Measurements from ENCODE around the gene NT5C.
"Not testable (repeated sequence)": the region's sequence is repeated elsewhere in the genome, so short reads cannot be mapped to it uniquely, and the experiment has no call there.

The NT5C gene

DNA sequence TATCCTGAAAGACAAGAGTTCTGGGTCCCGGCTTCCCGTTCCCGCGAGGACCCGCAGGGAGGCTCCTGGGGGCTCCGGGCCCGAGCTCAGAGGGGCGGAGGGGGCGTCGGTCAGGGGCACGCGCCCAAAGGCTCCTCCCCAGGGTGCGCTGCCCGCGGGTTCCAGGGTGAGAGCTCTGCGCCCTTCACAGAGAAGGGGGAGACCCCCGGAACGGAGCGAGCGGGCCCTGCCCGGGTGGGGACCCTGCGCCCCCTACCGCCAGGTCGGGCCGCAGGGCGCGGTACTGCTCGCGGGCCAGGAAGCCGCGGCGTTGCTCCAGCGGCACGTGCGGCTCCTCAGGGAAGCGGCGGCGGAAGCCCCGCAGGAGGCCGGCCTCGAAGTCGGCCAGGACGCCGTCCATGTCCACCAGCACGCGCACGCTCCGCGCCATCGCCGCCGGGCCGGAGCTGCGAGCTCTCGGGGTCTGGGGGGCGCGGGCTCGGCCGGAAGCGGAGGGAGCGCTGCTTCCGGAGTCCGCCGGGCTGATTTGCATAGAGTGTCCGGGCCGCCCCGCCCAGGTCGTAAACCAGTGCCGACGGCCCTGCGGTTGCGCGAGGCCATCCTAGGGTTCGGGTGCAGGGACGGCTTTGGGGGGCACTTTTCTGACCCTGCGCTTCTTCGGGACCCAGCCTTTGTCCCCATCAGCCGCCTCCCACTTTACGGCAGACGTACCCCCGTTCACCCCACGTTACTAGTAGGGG is at the start of gene NT5C:
Gene NT5C (minus strand): TSS at position 465 of the 740 bp plus-strand sequence. CDS start 35 bp downstream, at position 430.
- peak; percentile 86 for DNase-seq (ENCODE audit: low spot score)

GRCh38 chr17:75181110-75181509 is 49.6 kb upstream of the NT5C start:
- no peak for DNase-seq (ENCODE audit: low spot score)

- DNase-seq (ENCODE audit: low spot score): no peak
These were observed 46.9 kb upstream of the NT5C start for GRCh38 chr17:75178453-75178852.

GRCh38 chr17:75176625-75177024 is 45.1 kb upstream of the NT5C start:
- DNase-seq (ENCODE audit: low spot score): no peak

DNA sequence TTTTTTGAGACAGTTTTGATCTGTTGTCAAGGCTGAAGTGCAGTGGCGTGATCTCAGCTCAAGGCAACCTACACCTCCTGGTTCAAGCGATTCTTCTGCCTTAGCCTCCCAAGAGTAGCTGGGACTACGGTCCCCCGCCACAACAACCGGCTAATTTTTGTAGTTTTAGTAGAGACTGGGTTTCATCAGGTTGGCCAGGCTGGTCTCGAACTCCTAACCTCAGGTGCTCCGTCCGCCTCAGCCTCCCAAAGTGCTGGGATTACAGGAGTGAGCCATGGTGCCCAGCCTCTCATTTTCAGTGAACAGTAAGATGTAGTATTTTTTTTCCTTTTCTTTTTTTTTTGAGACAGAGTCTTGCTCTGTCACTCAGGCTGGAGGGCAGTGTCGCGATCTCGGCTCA is 43.5 kb upstream of the NT5C start:
- no peak for DNase-seq (ENCODE audit: low spot score)

DNA sequence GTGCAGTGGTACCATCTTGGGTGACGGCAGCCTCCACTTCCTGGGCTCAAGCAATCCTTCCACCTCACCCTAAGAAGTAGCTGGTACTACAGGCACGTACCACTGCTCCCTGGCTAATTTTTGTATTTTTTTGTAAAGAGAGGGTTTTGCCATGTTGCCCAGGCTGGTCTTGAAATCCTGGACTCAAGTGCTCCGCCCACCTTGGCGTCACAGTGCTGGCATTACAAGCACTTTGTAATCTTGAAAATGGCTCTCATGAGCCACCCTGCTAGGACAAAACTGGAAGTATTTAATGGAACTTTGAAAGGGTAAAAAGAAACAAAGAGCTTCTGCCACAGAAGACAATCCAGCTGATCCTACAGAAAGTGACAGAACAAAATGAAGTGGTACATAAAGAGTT is 42.0 kb upstream of the NT5C start:
- DNase-seq (ENCODE audit: low spot score): no peak

DNA sequence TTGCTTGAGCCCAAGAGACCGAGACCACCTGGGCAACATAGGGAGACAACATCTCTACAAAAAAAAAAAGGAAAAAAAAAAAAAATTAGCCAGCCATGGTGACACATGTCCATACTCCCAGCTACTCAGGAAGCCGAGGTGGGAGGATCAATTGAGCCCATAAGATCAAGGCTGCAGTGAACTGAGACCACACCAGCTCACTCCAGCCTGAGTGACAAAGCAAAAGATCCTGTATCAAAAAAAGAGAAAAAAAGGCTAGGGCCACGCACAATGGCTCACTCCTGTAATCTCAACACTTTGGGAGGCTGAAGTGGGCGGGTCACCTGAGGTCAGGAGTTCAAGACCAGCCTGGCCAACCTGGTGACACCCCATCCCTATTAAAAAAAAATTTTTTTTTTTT is 37.5 kb upstream of the NT5C start:
- DNase-seq (ENCODE audit: low spot score): no peak

DNA sequence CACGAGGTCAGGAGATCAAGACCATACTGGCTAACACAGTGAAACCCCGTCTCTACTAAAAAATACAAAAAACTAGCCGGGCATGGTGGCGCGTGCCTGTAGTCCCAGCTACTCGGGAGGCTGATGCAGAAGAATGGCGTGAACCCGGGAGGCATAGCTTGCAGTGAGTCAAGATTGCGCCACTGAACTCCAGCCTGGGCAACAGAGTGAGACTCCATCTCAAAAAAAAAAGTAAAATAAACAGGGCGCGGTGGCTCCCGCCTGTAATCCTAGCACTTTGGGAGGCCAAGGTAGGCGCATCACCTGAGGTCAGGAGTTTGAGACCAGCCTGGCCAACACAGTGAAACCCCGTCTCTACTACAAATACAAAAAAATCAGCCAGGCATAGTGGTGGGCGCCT is 33.1 kb upstream of the NT5C start:
- not testable (repeated sequence) for DNase-seq (ENCODE audit: low spot score)

DNA sequence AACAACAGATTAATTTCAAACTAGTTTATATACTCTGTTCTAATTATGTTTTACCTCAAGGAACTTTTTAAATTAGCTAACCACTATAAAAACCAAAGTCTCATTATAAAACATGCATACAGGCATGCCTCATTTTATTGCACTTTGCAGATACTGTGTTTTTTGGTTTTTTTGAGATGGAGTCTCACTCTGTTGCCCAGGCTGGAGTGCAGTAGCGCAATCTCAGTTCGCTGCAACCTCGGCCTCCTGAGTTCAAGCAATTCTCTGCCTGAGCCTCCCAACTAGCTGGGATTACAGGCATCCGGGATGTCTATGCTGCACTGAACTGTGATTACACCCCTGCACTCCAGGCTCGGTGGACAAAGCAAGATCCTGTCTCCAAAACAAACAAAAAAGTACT is 31.5 kb upstream of the NT5C start:
- no peak for DNase-seq (ENCODE audit: low spot score)

- no peak for DNase-seq (ENCODE audit: low spot score)
These were observed 28.7 kb upstream of the NT5C start for GRCh38 chr17:75160211-75160610.

DNA sequence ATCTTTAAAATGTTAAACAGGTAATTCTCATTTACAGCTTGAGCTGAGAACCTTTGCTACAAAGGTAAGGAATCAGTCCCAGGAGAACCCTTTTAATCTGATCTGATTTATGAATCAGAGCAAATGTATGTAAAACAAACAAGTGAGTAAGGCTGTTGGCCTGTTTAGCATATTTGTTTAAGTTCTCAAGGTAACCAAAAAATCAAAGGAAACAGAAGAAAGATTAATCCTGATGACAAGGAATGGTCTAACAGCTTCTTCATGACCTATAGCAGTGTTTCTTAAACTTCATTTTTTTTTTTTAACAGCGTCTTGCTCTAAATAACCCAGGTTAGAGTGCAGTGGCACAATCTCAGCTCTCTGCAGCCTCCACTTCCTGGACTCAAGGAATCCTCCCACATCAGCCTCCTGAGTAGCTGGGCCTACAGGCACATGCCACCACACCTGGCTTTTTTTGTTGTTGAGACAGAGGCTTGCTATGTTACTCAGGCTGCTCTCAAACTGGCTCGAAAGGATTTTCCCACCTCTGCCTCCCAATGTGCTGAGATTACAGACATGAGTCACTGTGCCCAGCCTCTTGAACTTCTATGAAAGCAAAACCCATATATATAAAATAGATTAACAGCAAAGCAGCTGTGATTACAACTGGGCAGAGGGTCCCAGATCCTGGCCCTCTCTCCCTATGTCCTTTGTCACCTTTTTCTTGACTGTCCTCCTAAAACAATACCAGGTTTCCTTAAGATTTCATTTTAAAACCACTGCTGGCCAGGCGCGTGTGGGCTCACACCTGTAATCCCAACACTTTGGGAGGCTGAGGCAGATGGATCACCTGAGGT is 27.9 kb upstream of the NT5C start:
- DNase-seq (ENCODE audit: low spot score): peak; percentile 47

GRCh38 chr17:75158480-75158879 is 26.9 kb upstream of the NT5C start:
- not testable (repeated sequence) for DNase-seq (ENCODE audit: low spot score)

- no peak for DNase-seq (ENCODE audit: low spot score)
These were observed 23.7 kb upstream of the NT5C start for GRCh38 chr17:75155191-75155601.

DNA sequence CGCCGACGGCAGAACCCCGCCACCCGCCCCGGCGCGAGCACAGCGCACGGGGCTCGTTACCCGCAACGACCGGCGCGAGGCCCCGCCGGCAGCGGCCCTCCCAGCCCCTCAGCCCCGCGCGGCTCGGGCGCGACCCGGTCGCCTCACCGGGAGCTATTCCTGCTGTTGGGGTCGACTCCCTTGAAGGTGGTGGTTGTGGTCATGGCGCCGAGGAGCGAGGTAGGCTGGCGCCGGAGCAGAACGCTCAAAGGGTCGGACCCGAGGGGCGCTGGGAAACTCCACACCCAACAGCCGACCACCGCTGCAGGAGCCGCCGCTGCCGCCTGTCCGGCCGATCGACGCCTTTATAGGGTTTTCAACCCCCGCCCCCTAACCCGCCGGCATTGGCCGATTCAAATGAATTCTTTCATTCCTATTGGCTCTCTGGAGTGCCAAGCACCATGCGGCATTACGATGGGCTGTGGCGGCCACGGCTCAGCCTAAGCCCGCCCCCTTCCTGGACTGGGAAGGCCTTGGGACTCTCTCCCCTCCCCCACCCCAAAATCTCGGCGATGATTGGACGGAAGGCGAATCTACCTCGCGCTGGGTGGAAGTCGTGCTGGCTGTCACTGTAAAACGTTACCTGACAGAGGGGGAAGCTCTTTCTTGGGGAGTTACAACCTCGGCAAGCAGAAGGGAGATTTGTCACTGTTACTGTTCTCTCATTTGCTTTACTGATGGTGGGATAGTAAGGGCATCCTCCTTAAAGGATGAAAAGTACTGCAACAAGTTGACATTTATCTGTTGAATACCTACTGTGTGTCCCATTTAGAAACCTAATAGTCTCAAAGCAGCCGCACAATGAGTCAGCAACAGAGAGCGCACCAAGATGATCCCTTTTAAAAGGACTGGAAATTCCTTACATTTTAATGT is 22.9 kb upstream of the NT5C start, which contains the start of gene JPT1:
Gene JPT1 (minus strand): TSS at position 318 of the 912 bp plus-strand sequence. CDS start 115 bp downstream, at position 203.
- peak; percentile 98 for DNase-seq (ENCODE audit: low spot score)

DNA sequence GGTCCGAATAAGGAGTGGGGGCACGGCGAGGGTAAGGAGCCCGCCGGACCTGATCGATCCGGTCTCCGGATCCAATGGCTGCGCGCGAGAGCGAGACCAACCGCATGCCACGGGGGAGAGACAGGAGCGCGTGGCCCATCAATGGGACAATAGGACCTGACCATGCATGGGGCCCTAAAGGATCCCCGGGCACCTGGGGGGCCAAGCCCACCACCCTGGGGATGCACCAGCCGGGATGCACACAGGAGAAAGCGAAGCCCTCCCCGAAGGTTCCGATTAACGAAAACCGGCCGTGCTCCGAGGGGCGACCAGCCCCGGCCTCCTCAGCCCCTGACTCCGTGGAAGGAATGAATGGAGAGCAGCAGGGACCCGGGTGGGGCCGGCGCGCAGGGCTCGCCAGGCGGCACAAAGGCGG is 22.2 kb upstream of the NT5C start:
- DNase-seq (ENCODE audit: low spot score): no peak

GRCh38 chr17:75152922-75153779 is 21.6 kb upstream of the NT5C start:
- peak; percentile 59 for DNase-seq (ENCODE audit: low spot score)

DNA sequence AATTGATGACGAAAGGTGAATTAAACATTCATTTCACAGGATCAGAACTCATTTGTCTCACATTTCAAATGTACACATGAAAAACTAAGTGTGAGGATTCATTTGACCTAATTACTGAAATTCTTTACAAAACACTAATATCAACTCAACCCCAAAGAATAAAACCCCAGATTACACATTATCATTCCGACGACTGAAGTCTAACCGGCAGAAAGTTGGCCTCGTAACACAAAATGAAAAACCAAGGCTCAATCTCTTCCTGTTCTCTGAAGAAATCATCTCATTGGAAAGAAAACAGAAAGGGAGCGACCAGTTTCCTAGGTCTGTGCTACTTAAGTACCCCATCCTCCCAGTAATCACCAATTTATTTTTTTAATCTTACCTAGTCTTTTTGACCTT is 21.0 kb upstream of the NT5C start:
- DNase-seq (ENCODE audit: low spot score): no peak

GRCh38 chr17:75151930-75152329 is 20.4 kb upstream of the NT5C start:
- DNase-seq (ENCODE audit: low spot score): no peak

DNA sequence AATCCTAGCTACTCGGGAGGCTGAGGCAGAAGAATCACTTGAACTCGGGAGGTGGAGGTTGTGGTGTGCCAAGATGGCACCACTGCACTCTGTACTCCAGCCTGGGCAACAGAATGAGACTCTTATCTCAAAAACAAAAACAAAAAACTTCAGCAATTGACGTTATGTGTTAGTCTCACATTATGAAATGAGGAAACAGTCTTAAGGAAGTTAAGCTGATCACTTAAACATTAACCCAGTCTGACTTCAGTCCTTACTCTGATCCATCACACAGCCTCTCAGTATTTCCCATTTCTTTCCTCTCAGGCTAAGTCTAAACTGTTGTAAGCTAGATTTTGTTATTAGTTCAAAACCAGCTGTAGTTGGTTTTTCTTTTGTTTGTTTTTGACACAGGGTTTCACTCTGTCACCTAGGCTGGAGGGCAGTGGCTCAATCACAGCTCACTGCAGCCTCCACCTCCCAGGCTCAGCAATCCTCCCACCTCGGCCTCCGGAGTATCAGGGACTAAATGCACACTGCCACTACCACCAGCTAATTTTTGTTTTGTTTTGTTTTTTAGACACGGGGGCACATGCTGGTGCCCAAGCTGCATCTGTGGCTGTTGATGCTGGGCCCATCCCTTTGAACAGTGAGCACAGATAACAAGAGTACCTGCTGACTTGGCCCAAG is 16.5 kb upstream of the NT5C start:
- no peak for DNase-seq (ENCODE audit: low spot score)

- no peak for DNase-seq (ENCODE audit: low spot score)
These were observed 15.1 kb upstream of the NT5C start for GRCh38 chr17:75146592-75146991.

Measured in LoVo (cell line).